Transverse colon (tissue), 4 donors: ENCODE measurements around the gene CCL2. TPM values are rescaled to one million over a fixed set of nuclear protein-coding genes. Genes with fewer than 3 reads are reported as not detected.

Experiments used
- DNase-seq: peaks from one replicate; pipeline ENCODE4 v3.0.0-alpha.2; 2019
- H3K27ac ChIP-seq, 4 donors: fragments of 200-600 bp; sonication (generic); 2 replicates each; pipeline ENCODE4 v1.5.1; 2016 to 2018; ENCODE audit warnings: inconsistent platforms in 4 of 4
- H3K27me3 ChIP-seq: fragments of 200-600 bp; sonication (generic); 2 replicates; pipeline ENCODE4 v1.5.1; 2017; ENCODE audit warnings: inconsistent platforms
- H3K36me3 ChIP-seq, 4 donors: fragments of 200-600 bp; sonication (generic); 2 replicates each; pipeline ENCODE4 v1.5.1; 2017 to 2019; ENCODE audit warnings: inconsistent platforms in 4 of 4
- H3K4me1 ChIP-seq, 4 donors: fragments of 200-600 bp; sonication (generic); 2 replicates each; pipeline ENCODE4 v1.5.1; 2017 to 2020; ENCODE audit warnings: inconsistent platforms in 4 of 4
- H3K4me3 ChIP-seq, 4 donors: fragments of 200-600 bp; sonication (generic); 1 replicate in 1 of 4; 2 replicates in 3 of 4; pipeline versions ENCODE4 v1.5.1 to v1.6.1; 2017 to 2019; ENCODE audit warnings: inconsistent platforms in 4 of 4
- H3K9me3 ChIP-seq, 2 donors: fragments of 200-600 bp; sonication (generic); 2 replicates each; pipeline ENCODE4 v1.5.1; 2017 to 2019; ENCODE audit warnings: inconsistent platforms in 2 of 2
- CTCF ChIP-seq, 5 experiments: fragments of 200-600 bp in 3 of 5; fragments of 450-650 bp in 2 of 5; sonication (generic) in 3 of 5; IDR thresholded peaks; 1 replicate in 2 of 5; 2 replicates in 3 of 5; pipeline ENCODE4 v1.5.1; 2016 to 2017; ENCODE audit warnings: antibody characterized with exemption in 5 of 5, inconsistent platforms in 3 of 5, mild to moderate bottlenecking in 2 of 5, moderate library complexity in 1 of 5
- EP300 ChIP-seq: sonication (generic); formaldehyde crosslinking; IDR thresholded peaks from one replicate; pipeline ENCODE4 v1.6.1; 2017; ENCODE audit warnings: antibody characterized with exemption, low read depth
- POLR2A ChIP-seq: fragments of 450-650 bp; IDR thresholded peaks from one replicate; pipeline ENCODE4 v1.6.1; 2016; ENCODE audit warnings: antibody characterized with exemption, mild to moderate bottlenecking, moderate library complexity
- POLR2AphosphoS5 ChIP-seq, 3 donors: sonication (generic); formaldehyde crosslinking; IDR thresholded peaks; one replicate each; pipeline ENCODE4 v1.6.1; 2016; ENCODE audit warnings: antibody characterized with exemption in 3 of 3
- WGBS, 2 donors: methylation state at CpG; one replicate each; pipeline ENCODE4 v1.1.5; 2018; ENCODE audit warnings: low coverage in 1 of 2; 5-methylcytosine and 5-hydroxymethylcytosine counted together
- in situ Hi-C, 4 donors: fragments of 200-750 bp; cut with MboI; loops; one replicate each; pipeline versions ENCODE4 v1.15.0 to v1.15.1; 2017; ENCODE audit warnings: low sequenced_read_pairs in 3 of 4, low pct_ligation_motif_present in 1 of 4, low pct_unique_long_range_greater_than_20kb in 1 of 4
- intact Hi-C: fragments of 100-400 bp; cut with DNase I; formaldehyde crosslinking; loops from one replicate; pipeline ENCODE4 v1.15.1; 2023; ENCODE audit warnings: low total_unique reads
- total RNA-seq, 4 donors: library from RNA; depleted of rRNA; stranded (reverse); fragments of >200 nt; gene quantifications; one replicate each; pipeline ENCODE4 v1.1.0, GENCODE V29; 2016

CCL2 gene
- total RNA-seq, result 100 to 1,000 TPM in 2 of 4 donors, 10 to 100 TPM in 1, 1 to 10 TPM in 1; 9.1 to 147 (median 77.6) TPM

GRCh38 chr17:34254651-34255380 is at the start of gene CCL2:
Gene CCL2 (plus strand): TSS chr17:34255285. CDS start chr17:34255350, 65 bp downstream.
- TF ChIP-seq CTCF (IDR thresholded peaks at IDR 0.05), result no peak
- TF ChIP-seq POLR2A, result peak; percentile 56
- no peak for TF ChIP-seq EP300
- TF ChIP-seq POLR2AphosphoS5 (IDR thresholded peaks at IDR 0.05), result peak; percentile 59 to 70 (median 59)
- WGBS, 2 donors, result 5 to 9% methylated on average over 7 to 11 of the region's 11 CpGs

GRCh38 chr17:34205401-34205800 is 49.7 kb upstream of the CCL2 start:
- WGBS, 2 donors, result 74% methylated on average over 1 of the region's 1 CpG; no CpG with 5 or more reads in 1 of the 2 donors
- in situ Hi-C loops, result no loop called here

More at GRCh38 chr17:34254651-34255380, at the start of gene CCL2:
- Histone ChIP-seq H3K36me3 (no peaks in the 10 kb centered on the region), H3K9me3 (no peaks in the 10 kb centered on the region), H3K27ac (peak within 1 kb of the TSS; percentile 74 to 88 (median 85)), H3K27me3 (no peaks in the 10 kb centered on the region), H3K4me3 (peak within 1 kb of the TSS in 3 of 4 donors; percentile 23 to 35 (median 26)), H3K4me1 (peaks cover 29 to 55% (median 47%) of the 10 kb centered on the region in 4 donors)
- DNase-seq, result peak; percentile 50
- intact Hi-C loops, result no loop called here
- in situ Hi-C loops, result no loop called here

GRCh38 chr17:34206569-34206968 is 48.5 kb upstream of the CCL2 start:
- H3K27ac ChIP-seq, result no peak overlapping the region
- TF ChIP-seq CTCF (IDR thresholded peaks at IDR 0.05) (no peak), POLR2A (no peak), POLR2AphosphoS5 (IDR thresholded peaks at IDR 0.05) (no peak), EP300 (no peak)
- in situ Hi-C loops, result no loop called here
- intact Hi-C loops, result loop anchor here (10.0 kb wide), 1 partner anchor 98 kb away; no protein-coding TSS in a partner anchor
- 94% methylated on average over 3 of the region's 3 CpGs; no CpG with 5 or more reads in 1 of the 2 donors for WGBS, 2 donors
- no peak overlapping the region for H3K4me3 ChIP-seq
- H3K4me1 ChIP-seq, result no peaks in the 10 kb centered on the region
- H3K9me3 ChIP-seq, result no peaks in the 10 kb centered on the region
- DNase-seq, result no peak
- no peaks in the 10 kb centered on the region for H3K36me3 ChIP-seq
- no peaks in the 10 kb centered on the region for H3K27me3 ChIP-seq

More at GRCh38 chr17:34205401-34205800, 49.7 kb upstream of the CCL2 start:
- Histone ChIP-seq H3K4me1 (no peaks in the 10 kb centered on the region), H3K27me3 (no peaks in the 10 kb centered on the region), H3K9me3 (no peaks in the 10 kb centered on the region), H3K36me3 (no peaks in the 10 kb centered on the region), H3K27ac (no peak overlapping the region), H3K4me3 (no peak overlapping the region)
- DNase-seq, result no peak
- TF ChIP-seq EP300 (no peak), POLR2AphosphoS5 (IDR thresholded peaks at IDR 0.05) (no peak), POLR2A (no peak), CTCF (IDR thresholded peaks at IDR 0.05) (no peak)
- intact Hi-C loops, result loop anchor here (10.0 kb wide), 1 partner anchor 99 kb away; no protein-coding TSS in a partner anchor

- in situ Hi-C loops, result no loop called here
- WGBS, 2 donors, result 65% methylated on average over 2 of the region's 2 CpGs; no CpG with 5 or more reads in 1 of the 2 donors
Measured at GRCh38 chr17:34207572-34207971, 47.5 kb upstream of the CCL2 start.

More at GRCh38 chr17:34207572-34207971, 47.5 kb upstream of the CCL2 start:
- no peaks in the 10 kb centered on the region for H3K36me3 ChIP-seq
- H3K27ac ChIP-seq, result no peak overlapping the region
- no peaks in the 10 kb centered on the region for H3K9me3 ChIP-seq
- H3K4me3 ChIP-seq, result no peak overlapping the region
- no peaks in the 10 kb centered on the region for H3K4me1 ChIP-seq
- intact Hi-C loops, result loop anchor here (10.0 kb wide), 1 partner anchor 97 kb away; no protein-coding TSS in a partner anchor
- no peaks in the 10 kb centered on the region for H3K27me3 ChIP-seq
- TF ChIP-seq CTCF (IDR thresholded peaks at IDR 0.05) (no peak), POLR2AphosphoS5 (IDR thresholded peaks at IDR 0.05) (no peak), POLR2A (no peak), EP300 (no peak)
- DNase-seq, result no peak
